DLD1 (cell line): ENCODE results near the gene RAD50.
"Not testable (repeated sequence)": the region's sequence is repeated elsewhere in the genome, so short reads cannot be mapped to it uniquely, and the experiment has no call there.

Experiments
- in situ Hi-C: cut with HindIII; loops from 2 replicates; pipeline ENCODE4 v1.10.0; 2017; ENCODE audit warnings: low sequenced_read_pairs

RAD50 gene

DNA sequence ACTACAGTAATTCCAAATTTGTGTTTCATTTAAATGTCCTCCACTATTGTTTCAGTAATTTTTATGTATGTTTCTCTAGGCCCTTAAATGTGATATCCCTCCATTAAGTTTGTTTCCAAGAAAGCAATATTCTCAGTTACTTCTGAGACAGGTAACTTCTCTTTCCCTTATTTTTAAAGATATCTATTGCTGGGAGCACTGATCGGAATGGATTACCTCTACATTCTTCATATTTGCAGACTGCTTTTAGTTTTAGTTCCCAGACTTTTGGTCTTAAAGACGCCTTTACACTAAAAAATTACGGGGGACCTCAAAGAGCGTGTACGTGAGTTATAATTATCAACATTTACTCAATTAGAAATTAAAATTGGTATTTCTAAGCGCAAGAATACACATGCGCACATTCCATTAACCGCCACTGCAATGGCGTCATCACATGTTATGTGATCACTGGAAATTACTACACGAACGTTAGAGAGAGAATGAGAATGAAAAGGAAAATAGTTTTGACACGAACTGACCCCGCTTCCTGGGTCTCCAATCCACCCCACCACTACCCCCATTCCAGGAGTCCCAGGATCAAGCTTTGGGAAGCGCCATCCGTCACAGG is 519 bp upstream of the RAD50 start:
- in situ Hi-C loops = no loop called here

DNA sequence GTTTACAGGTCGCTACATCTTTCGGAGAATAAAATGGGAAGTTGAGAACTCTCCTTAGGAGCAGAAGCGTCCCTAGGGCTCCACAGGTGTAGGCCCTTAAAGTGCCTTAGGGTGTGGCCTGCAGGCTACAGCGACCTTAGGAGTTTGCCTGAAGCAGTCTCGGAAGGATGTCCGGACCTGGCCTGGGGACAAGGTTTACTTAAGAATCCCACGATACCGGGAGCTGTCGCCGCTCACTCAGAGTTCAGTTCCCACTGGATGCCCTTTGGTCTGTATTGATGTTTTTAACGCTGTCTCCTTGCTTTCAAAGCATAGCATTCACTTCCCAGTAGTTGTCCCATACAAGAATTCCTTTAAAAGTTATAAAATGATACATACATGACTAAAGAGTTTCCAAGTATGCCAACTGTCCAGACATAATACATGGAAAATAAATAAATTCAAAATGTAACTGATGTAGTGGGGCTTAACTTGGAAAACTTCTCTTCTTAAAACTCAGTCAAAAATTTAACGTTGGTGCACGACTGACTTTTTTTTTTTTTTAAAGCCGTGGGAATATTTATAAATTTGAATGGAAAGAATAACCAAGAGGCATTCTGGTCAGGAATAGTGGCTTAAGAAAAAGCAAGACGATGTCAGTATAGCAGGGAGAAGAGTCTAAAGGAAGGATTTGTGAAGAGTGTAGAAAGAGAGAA is 848 bp downstream of the RAD50 start:
- in situ Hi-C loops = no loop called here

- in situ Hi-C loops = no loop called here
These were observed 2.7 kb downstream of the RAD50 start for GRCh38 chr5:132559383-132560060.

GRCh38 chr5:132561601-132562000 is 4.8 kb downstream of the RAD50 start:
- in situ Hi-C loops = no loop called here

- in situ Hi-C loops = not testable (repeated sequence)
These were observed 7.8 kb downstream of the RAD50 start for GRCh38 chr5:132564555-132564954.

DNA sequence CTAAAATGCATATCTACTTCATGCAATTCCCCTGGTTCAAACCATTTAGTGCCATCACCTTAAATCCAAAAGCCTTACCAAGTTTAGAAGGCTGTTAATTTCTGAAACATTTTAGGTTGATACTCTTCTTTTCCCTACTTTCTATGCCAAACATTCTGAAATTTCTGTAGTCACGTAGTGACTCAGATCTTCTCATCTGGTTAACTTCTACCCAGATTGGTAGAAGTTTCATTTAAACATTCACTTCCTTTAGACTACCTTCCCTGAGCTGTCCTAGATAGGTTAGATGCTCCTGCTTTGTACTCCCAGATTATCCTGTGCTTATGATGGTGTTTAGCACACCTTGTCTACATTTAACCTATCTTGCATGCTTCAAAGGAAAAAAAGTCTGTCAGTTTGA is 9.9 kb downstream of the RAD50 start:
- in situ Hi-C loops = no loop called here

- in situ Hi-C loops = no loop called here
These were observed 19.3 kb downstream of the RAD50 start for GRCh38 chr5:132576123-132576522.

GRCh38 chr5:132584560-132584959 is 27.8 kb downstream of the RAD50 start:
- in situ Hi-C loops = not testable (repeated sequence)

GRCh38 chr5:132586063-132586462 is 29.3 kb downstream of the RAD50 start:
- in situ Hi-C loops = no loop called here

GRCh38 chr5:132589467-132589866 is 32.7 kb downstream of the RAD50 start:
- in situ Hi-C loops = no loop called here

DNA sequence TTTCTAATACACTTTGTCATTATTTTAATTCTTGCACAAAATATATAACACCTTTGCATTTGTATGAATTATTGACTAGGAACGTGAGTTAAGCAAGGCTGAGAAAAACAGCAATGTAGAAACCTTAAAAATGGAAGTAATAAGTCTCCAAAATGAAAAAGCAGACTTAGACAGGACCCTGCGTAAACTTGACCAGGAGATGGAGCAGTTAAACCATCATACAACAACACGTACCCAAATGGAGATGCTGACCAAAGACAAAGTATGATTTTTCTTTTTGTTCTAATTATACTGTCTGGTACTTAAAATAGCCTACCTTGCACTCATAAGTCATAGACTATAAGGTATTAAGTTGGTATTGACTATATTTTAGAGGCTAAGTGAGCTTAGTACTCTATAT is 34.4 kb downstream of the RAD50 start:
- in situ Hi-C loops = no loop called here

DNA sequence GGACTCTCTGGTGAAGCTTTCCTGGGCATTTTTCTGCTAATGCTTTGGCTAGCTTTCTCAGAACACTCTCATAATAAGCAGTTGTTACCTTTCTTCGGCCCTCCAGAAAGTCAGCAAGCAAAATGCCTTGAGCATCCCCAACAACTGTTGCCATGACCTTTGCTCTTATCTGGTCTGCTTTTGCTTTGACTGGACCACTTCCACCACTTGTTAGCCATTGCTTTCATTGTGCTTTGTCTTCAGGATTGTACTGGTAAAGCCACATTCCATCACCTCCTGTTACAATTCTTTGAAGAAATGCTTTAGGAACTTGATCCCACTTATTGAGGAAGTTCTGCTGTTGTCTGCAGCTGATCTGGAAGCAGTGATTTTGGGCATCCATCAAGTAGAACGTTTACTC is 35.7 kb downstream of the RAD50 start:
- in situ Hi-C loops = no loop called here

- in situ Hi-C loops = no loop called here
These were observed 37.4 kb downstream of the RAD50 start for GRCh38 chr5:132594170-132594569.

DNA sequence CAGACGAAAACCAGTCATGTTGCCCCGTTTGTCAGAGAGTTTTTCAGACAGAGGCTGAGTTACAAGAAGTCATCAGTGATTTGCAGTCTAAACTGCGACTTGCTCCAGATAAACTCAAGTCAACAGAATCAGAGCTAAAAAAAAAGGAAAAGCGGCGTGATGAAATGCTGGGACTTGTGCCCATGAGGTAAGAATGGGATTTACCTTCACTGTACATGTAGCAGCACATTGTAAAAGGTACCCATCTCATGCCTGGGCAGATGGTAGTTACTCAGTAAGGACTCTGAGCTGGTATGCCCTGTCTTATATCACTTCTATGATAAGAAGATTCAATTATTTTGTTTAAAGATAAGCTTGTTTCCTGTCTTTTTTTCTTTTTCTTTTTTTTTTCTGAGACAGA is 38.8 kb downstream of the RAD50 start:
- in situ Hi-C loops = no loop called here

- in situ Hi-C loops = no loop called here
These were observed 44.4 kb downstream of the RAD50 start for GRCh38 chr5:132601071-132601728.

GRCh38 chr5:132607095-132607494 is 50.3 kb downstream of the RAD50 start:
- in situ Hi-C loops = no loop called here

DNA sequence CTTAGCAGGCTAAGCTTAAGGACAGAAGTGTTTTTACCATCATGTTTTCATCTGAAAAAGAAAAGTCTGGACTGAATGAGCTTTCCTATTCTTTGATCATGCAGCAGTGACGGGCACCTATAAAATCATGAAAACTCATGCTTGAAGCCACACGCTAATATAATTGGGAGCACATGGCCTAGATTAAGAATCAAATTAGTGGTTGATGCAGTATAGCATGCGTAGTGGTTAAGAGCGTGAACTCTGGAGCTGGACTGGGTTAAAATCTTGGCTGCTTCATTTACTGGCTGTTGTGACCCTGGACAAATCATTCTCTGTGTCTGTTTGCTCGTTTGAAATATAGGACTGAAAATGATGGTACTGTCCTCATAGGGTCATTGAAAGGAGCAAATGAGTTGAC is 51.3 kb downstream of the RAD50 start:
- in situ Hi-C loops = no loop called here

GRCh38 chr5:132611965-132612364 is 55.2 kb downstream of the RAD50 start:
- in situ Hi-C loops = no loop called here

GRCh38 chr5:132612846-132613245 is 56.1 kb downstream of the RAD50 start:
- in situ Hi-C loops = no loop called here

DNA sequence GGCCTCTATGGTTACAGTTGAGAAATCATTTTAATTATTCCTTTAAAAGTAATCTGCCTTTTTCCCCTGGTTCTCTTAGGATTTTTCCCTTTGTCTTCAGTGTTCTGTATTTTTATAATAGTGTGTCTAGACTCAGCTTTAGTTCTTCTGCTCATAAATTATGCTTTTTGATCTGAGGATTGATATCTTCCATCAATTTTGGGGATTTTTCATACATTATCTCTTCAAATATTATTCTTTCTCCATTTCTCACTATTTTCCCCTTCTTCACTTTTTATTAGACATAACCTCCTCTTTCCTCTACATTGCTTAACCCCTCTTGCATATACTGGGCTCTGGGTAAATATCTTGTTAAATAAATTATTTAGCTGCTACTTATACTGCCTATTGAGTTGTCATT is 64.9 kb downstream of the RAD50 start:
- in situ Hi-C loops = no loop called here

DNA sequence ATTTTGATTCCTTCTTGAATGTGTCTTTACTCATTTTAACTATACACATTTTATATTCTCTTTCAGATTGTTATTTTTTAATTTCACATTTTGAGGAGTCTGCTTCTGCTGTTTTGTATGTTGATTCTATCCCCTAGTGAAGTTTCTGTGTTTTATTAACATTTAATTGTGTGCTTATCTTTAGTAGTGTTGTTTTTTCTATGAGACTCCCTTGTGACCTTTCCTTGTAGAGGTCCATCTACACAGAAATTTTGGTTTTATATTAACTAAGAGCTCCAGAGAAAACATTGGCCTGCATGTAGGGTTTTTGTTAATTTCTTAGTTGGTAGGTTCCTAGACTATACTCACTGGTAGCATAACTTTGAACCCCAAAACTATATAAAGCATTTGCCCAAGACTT is 65.8 kb downstream of the RAD50 start:
- in situ Hi-C loops = no loop called here

GRCh38 chr5:132627470-132627869 is 70.7 kb downstream of the RAD50 start:
- in situ Hi-C loops = no loop called here
